ENCODE measurements around the gene ZNF267. TPM values are rescaled to one million over a fixed set of nuclear protein-coding genes. Genes with fewer than 3 reads are reported as not detected.

Gene ZNF267
- total and polyA plus RNA-seq, 2 donors (not counting 3 experiments of a cell fraction or from before 2014, with no cell fraction given) = 5.2 to 19.1 TPM

DNA sequence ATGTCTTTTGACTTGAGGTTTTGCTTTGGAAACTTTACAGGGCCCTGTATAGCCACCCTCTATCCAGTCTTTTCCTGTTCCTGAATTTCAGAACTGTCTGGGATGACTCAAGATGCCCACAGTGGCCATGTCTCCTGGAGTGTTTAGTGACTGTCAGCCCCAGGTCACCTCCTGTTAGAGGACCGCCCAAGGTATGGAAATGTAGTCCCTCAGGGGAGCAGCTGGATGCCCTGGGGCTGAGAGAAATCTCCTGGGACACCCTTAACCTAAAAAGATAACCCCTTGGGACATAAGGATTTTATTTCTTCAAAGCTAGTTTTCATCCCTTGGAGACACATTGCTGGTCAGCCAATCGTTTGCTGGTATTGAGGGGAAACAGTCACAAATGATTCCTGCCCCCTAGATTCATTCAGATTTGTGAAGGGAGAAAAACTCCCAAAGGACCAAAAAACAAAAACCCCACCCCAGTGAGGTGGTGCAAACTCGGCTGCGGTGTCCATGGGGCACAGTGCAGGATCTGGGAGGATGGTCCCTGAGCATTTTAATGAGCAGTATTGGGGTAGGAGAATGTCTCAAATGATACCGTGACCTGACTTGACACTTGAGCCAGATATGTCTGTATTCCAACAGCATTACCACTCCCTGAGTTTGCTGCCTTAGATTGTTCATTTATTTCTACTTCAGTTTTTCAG lies 1.7 kb downstream of the ZNF267 start:
- Histone ChIP-seq H3K27ac (ENCODE audit: insufficient read depth, low read depth, low read length) (peak overlapping the region; percentile 89), H3K9me3 (replicated peaks; ENCODE audit: control insufficient read depth, insufficient read depth, low read length) (no peaks in the 10 kb centered on the region), H3K4me1 (ENCODE audit: control insufficient read depth, extremely low read depth, insufficient read depth, low read length) (peaks cover 46% of the 10 kb centered on the region), H3K79me2 (ENCODE audit: control insufficient read depth, insufficient read depth, low read length) (peaks cover 66% of the 10 kb centered on the region), H3K4me2 (ENCODE audit: insufficient read depth, low read length) (peak overlapping the region; percentile 97), H2AFZ (ENCODE audit: low read depth, low read length) (no peak overlapping the region), H3K4me3 (replicated peaks in 1 of 3; ENCODE audit: insufficient read depth in 1 of 3, low read depth in 1 of 3, low read length in 3 of 3) (peak overlapping the region; percentile 83 to 99 (median 95)), H4K20me1 (replicated peaks; ENCODE audit: control insufficient read depth, extremely low read depth, insufficient read depth, low read length) (peaks cover 3% of the 10 kb centered on the region), H3K9me1 (replicated peaks; ENCODE audit: control insufficient read depth, extremely low read depth, insufficient read depth, low read length) (no peaks in the 10 kb centered on the region), H3K36me3 (ENCODE audit: control insufficient read depth in 2 of 2, extremely low read depth in 1 of 2, insufficient read depth in 2 of 2, low read length in 2 of 2) (peaks cover 0 to 2% of the 10 kb centered on the region in 2 experiments), H3K9ac (replicated peaks; ENCODE audit: extremely low read depth, insufficient read depth, low read length) (peak overlapping the region; percentile 96), H3K27me3 (ENCODE audit: control insufficient read depth in 2 of 2, insufficient read depth in 2 of 2, low read length in 2 of 2) (no peaks in the 10 kb centered on the region)
- BruUV-seq (replicated peaks) = no TSS peak
- ChIA-PET POLR2A (no interaction called here), CTCF (interaction anchor here (1.4 kb wide), 1 partner anchor 415 kb away, joined by 3 read pairs; no protein-coding TSS in a partner anchor)
- DNase-seq (ENCODE audit: low read depth, low spot score) (peak; percentile 26), FAIRE-seq (peak; percentile 26)
- dilution Hi-C loops (cut with MboI; ENCODE audit: extremely low pct_ligation_motif_present, low sequenced_read_pairs) (no loop called here), intact Hi-C loops (cut with micrococcal nuclease) (no loop called here)
- no peak for TF ChIP-seq JUN (IDR thresholded peaks at IDR 0.05; ENCODE audit: borderline replicate concordance, insufficient read depth, insufficient read length, low read depth)
- no peak for TF ChIP-seq EZH2 (IDR thresholded peaks at IDR 0.05; ENCODE audit: borderline replicate concordance, low read depth, low read length, severe bottlenecking)
- TF ChIP-seq, protein P1, sequence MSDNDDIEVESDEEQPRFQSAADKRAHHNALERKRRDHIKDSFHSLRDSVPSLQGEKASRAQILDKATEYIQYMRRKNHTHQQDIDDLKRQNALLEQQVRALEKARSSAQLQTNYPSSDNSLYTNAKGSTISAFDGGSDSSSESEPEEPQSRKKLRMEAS (IDR thresholded peaks at IDR 0.05; ENCODE audit: insufficient read depth, insufficient read length) = no peak
- TF ChIP-seq POLR2A (IDR thresholded peaks at IDR 0.05; ENCODE audit: low read depth, low read length) = no peak
- no peak for TF ChIP-seq POLR2AphosphoS5 (IDR thresholded peaks at IDR 0.05; ENCODE audit: insufficient read depth, low read depth, low read length)
- TF ChIP-seq FOS (IDR thresholded peaks at IDR 0.05; ENCODE audit: borderline replicate concordance, insufficient read depth, low read length) = no peak
- TF ChIP-seq GATA2 (IDR thresholded peaks at IDR 0.05; ENCODE audit: insufficient read depth, insufficient read length, low read depth, low read length) = no peak
- TF ChIP-seq, protein P2, sequence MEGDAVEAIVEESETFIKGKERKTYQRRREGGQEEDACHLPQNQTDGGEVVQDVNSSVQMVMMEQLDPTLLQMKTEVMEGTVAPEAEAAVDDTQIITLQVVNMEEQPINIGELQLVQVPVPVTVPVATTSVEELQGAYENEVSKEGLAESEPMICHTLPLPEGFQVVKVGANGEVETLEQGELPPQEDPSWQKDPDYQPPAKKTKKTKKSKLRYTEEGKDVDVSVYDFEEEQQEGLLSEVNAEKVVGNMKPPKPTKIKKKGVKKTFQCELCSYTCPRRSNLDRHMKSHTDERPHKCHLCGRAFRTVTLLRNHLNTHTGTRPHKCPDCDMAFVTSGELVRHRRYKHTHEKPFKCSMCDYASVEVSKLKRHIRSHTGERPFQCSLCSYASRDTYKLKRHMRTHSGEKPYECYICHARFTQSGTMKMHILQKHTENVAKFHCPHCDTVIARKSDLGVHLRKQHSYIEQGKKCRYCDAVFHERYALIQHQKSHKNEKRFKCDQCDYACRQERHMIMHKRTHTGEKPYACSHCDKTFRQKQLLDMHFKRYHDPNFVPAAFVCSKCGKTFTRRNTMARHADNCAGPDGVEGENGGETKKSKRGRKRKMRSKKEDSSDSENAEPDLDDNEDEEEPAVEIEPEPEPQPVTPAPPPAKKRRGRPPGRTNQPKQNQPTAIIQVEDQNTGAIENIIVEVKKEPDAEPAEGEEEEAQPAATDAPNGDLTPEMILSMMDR (IDR thresholded peaks at IDR 0.05; ENCODE audit: extremely low read depth in 1 of 2, insufficient read depth in 1 of 2, low read depth in 1 of 2, low read length in 2 of 2) = no peak
- TF ChIP-seq MYC (IDR thresholded peaks at IDR 0.05; ENCODE audit: low read depth, low read length) = no peak
